Umbilical cord (tissue), 2 donors: ENCODE measurements around the gene CHCHD6. TPM values are rescaled to one million over a fixed set of nuclear protein-coding genes. Genes with fewer than 3 reads are reported as not detected.

ENCODE experiments used
- DNase-seq: peaks from one replicate; pipeline ENCODE4 v3.0.0-alpha.2; 2015; ENCODE audit warnings: low spot score
- total RNA-seq: library from RNA; depleted of rRNA; stranded (reverse); fragments of >200 nt; gene quantifications from one replicate; pipeline ENCODE4 v1.2.3, GENCODE V29; 2014; ENCODE audit warnings: low replicate concordance; ENCODE audit not compliant: insufficient read depth

CHCHD6 gene
- total RNA-seq, 1 donor from 2014 or later: 11.8 TPM

- no peak for DNase-seq
These were observed 299.7 kb downstream of the CHCHD6 start for GRCh38 chr3:127003601-127004280.

GRCh38 chr3:127004641-127005397, 300.8 kb downstream of the CHCHD6 start:
- no peak for DNase-seq

GRCh38 chr3:127005864-127006500, 301.9 kb downstream of the CHCHD6 start:
- DNase-seq: no peak

- no peak for DNase-seq
These were observed 302.9 kb downstream of the CHCHD6 start for GRCh38 chr3:127006781-127007436.

GRCh38 chr3:127008236-127008635, 304.2 kb downstream of the CHCHD6 start:
- no peak for DNase-seq

GRCh38 chr3:127009531-127009930, 305.5 kb downstream of the CHCHD6 start:
- no peak for DNase-seq

Other genes starting within 250 kb of the CHCHD6 start
- 28.6 TPM for gene ZXDC, start 228.3 kb upstream of the CHCHD6 start, total RNA-seq
- 0.48 TPM for gene UROC1, start 186.5 kb upstream of the CHCHD6 start, total RNA-seq
- not detected for gene CHST13, start 180.1 kb upstream of the CHCHD6 start, total RNA-seq
- gene C3orf22, start 145.3 kb upstream of the CHCHD6 start, total RNA-seq: 1.7 TPM
- 19.3 TPM for gene TXNRD3, start 49.1 kb upstream of the CHCHD6 start, total RNA-seq